LHCN-M2 (cell line): ENCODE results near the gene F5. TPM values are rescaled to one million over a fixed set of nuclear protein-coding genes. Genes with fewer than 3 reads are reported as not detected.

Source experiments
- DNase-seq: peaks from one replicate; pipeline ENCODE4 v3.0.0-alpha.2; 2012; ENCODE audit warnings: low read depth
- polyA plus RNA-seq: library from polyadenylated mRNA; unstranded; fragments of >200 nt; gene quantifications from one replicate; pipeline ENCODE4 v1.2.1, GENCODE V29; 2012; ENCODE audit warnings: missing spikeins
- total RNA-seq: library from RNA; depleted of rRNA; stranded (reverse); fragments of >200 nt; gene quantifications from 2 replicates; pipeline ENCODE4 v1.2.3, GENCODE V29; 2014; rRNA removed

F5 gene
- total RNA-seq, result not detected in 2 replicates
- polyA plus RNA-seq, result not detected

DNA sequence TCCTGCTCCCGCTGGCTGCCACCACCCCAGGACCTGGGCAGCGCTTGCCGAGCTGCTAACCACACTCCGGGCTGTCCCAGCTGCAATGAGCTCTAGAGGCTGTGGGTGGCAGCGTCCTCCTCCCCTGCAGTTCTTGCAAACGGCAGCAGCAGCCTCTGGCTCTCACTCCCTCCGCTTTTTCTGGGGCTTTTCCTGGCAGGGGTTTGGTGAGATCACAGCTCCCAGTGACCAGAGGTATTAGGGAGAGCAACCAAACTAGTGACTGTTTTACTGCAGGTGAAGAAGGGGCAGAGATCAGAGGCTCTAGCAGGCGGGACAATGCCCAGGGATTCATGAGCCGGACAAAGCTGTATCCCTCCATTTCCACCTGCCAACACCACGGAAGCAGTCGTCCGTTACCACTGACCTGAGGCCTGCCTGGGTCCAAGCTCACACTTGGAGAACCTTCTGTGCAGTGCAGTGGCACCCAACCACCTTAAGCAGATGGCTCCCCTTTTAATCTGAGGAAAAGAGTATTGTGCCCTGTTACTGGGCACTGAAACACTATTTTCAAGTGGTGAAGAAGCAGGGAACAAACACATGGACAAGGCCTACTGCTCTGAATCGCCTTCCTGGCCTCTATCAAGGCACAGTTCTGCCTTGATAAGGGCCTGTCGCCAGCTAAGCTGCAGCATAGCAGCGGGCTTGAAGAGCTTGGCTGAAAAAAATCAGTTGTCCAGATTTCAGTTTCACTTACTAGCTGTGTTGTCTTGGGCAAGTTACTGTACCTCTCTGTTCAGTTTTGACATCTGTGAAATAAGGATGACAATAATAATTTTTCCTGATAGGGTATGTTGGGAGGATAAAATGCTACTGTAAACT lies at the start of gene F5:
TSS of gene F5 (minus strand) at position 87 of the 861 bp plus-strand sequence. CDS start 95 bp downstream, outside the sequence.
- DNase-seq, result peak; percentile 53

DNA sequence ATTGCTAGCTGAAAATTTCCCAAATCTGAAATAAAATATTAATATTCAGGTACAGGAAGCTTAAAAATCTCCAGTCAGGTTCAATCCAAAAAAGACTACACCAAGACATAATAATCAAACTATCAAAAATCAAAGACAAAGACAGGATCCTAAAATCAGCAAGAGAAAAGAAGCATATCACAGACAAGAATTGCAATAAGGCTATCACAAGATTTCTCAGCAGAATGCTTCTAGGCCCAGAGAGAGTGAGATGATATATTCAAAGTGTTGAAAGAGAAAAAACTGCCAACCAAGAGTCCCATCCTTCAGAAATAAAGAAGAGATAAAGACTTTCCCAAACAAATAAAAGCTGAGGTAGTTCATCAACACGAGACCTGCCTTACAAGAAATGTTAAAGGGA lies 48.6 kb upstream of the F5 start:
- DNase-seq, result no peak

DNA sequence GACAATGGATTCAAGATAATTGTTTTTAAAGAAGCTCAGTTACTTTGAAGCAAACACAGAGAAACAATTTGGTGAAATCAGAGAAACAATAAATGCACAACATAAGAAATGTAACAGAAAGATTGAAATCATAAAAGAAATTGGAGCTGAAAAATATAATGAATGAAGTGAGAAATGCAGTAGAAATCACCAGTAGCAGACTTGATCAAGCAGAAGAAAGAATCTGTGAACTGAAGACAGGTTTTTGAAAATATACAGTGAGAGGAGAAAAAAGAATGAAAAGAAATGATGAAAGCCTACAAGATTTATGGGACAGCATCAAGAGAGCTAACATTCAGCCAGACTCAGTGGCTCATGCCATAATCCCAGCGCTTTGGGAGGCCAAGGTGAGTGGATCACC lies 47.9 kb upstream of the F5 start:
- no peak for DNase-seq

DNA sequence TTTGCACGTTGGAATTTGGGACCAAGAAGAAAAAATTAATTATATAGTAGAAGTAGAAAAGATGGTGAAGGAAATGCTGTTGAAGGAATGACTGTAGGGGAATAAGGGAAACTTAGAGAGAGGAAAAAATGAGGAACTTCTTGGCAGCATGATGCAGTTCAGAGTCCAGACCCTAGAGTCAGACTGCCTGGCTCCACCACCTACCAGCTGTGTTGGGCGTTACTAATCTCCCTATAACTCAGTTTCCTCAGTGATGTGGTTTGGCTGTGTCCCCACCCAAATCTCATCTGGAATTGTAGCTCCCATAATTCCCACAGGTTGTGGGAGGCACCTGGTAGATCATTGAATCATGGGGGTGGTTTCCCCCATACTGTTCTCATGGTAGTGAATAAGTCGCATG lies 45.0 kb upstream of the F5 start:
- no peak for DNase-seq

DNA sequence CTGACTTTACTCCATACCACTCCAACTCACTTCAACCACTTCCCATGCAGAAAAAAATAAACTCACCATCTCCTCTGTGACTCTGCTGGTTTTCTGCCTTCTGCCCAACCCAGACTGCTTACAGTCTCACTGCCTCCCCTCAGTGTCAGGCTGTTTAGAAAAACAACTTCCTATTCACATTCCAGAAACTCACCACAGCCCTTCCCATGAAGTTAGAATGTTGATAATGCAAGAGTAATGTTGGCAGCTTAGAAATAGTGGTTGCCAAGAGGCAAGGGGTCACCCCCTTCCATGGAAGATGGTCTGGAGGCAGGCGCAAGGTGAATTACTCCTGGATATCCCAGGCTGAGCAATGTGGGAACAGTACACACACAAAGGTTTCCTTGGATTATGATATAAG lies 43.7 kb upstream of the F5 start, which contains the start of gene SELP:
TSS of gene SELP (minus strand) at position 119 of the 400 bp plus-strand sequence. CDS start at position 69, 50 bp downstream.
- DNase-seq, result no peak

DNA sequence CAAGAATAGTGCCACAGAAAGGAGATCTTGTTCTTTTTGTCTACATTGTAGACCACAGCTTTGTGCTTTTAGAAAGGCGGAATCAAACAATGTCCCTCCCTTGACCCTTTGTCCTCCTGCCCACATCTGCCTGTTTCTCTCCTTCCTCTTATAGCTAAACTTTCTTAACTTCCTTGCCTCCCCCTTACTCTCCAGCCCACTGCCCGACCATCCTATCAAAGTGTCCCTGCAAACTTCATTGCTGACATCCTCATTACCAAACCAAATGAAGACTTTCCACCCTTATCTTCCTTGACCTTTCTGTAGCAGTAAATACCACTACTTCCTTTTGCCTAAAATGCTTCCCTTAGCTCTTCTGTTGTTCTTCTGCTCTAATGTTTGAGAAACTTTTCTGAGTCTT lies 38.6 kb upstream of the F5 start:
- DNase-seq, result no peak

DNA sequence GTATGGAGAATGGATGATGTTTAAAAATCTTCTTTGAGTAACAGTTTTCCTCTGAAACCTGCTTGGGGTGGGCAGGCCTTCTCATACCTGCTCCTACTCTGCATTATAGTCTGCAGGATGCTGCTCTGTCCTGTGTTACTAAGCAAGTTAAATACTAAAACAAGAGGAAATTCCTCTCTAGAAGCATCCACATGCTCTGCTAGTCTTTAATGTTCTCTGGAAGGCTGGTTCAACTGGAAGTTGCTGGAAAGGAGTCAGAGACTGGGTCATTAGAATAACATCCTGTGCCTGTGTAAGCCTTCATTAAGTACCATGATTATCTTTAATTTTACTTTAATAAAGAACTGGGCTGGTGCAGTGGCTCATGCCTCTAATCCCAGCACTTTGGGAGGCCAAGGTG lies 37.8 kb upstream of the F5 start:
- no peak for DNase-seq

DNA sequence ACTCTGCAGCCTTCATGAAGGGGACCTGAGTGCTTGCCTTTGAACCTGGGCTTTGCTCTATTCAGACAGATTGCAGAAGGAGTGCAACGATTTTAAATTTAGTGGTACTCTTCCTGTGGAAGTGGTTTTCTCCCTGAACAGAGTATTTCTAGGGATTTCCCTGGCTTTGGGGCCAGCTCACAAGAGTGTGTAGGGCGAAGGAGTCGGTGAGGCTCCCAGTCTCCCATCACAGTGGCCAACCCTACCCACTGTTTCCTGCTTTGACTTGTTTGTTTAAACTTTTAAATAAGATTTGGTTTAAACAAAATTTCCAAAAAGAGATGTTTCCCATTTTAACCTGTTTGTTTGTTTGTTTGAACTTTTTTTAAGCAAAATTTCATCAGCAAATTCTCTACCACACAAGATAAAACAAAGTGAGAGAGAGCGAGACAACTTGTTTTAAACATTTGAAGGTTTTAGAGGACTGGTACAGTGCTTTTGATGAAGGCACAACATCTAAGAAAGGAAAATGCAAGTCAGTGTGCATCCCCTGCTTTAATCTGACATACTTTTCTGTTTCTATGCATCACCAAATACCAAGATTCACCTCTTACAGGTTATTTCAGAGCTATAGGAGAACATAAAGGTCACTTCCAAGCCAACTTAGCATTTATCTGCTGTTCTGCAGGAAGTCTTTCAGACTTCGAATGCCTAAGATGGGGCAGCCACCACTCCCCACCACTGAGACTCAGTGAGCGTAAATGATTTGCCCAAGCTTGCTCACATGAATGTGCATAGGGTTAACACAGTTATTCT lies 37.0 kb upstream of the F5 start:
- DNase-seq, result no peak

DNA sequence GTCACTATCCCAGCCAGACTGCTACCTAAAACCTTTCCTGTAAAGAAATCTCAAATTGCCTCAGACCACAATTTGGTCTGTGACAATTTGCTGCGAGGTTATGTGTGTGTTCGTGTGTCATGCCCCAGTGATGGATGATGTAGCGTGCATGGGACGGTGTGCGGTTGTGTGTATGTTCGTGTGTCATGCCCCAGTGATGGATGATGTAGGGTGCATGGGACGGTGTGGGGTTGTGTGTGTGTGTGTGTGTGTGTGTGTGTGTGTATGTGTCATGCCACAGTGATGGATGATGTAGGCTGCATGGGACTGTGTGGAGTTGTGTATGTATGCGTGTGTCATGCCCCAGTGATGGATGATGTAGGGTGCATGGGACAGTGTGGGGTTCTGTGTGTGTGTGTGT lies 34.3 kb upstream of the F5 start:
- no peak for DNase-seq

DNA sequence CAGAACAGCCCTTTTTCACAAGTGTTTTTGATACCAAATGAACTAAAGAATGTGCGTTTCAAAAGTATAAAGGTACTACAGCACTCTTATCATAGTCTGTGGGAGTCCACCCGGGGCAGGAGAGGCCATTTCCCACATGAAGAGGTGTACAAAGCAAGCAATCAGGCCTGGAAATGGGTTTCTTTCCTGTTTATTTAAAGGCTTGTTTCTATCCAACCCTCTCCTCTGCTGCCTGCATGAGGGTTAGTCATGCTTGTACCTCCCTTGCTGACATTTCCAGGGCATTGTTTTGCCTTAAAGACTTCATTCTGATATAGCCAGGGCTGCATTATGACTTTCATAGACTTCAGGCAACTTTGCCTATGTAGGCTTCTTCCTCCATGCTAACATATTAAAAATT lies 32.1 kb upstream of the F5 start:
- no peak for DNase-seq

DNA sequence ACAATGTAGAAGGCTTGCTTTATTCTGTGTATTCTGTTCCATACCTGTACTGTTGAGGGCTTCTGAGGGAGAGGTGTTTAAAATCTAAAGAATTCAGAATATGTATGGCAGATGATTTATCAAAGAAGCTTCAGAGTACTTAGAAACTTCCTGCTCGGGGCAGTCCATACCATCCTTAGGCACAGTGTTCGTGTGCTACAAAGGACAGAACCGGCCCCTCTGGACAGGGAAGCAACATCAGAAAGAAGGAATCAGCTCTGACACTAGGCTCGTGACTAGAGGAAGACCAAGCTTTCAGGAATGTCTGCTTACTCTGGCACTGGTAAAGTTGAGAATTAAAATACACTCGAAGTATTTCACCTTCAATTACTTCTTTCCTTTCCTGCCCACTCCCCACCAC lies 29.5 kb upstream of the F5 start:
- DNase-seq, result no peak

DNA sequence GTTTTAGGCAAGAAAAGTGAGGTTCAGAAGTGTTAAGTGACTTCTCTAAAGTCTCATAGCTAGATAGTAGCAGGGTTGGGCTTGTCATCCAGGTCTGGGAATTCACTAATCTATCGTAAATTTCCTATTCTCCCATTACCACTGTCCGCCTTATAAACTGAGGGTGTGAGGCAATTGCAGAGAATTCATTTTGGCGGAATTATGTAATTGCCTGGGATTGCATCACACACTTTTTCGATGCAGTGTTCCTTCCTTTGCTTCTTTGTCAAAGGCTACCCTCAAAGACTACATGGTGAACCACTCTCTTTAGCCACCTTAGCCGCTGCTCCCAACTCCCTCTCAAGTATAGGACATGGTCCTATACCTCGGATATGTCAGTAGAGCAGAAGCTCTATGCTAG lies 24.6 kb upstream of the F5 start:
- DNase-seq, result no peak

DNA sequence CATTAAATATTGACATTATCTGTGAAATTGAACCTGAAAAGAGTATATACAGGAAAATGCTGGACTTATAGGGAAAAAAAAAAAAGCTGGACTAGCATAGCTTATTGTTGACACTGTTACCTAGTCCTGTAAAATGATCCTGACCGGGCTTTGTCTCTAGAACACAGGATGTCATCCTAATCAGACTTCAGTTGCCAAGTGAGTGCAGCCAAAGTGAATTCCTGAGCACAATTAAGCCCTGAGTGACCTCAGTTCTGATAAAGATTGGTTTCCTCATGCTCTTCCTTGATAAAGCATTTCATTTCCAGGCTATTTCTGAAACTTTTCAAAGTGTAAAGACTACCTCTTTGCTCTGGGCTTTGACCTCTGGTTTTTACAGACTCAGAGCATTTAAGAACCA lies 23.8 kb upstream of the F5 start:
- no peak for DNase-seq

DNA sequence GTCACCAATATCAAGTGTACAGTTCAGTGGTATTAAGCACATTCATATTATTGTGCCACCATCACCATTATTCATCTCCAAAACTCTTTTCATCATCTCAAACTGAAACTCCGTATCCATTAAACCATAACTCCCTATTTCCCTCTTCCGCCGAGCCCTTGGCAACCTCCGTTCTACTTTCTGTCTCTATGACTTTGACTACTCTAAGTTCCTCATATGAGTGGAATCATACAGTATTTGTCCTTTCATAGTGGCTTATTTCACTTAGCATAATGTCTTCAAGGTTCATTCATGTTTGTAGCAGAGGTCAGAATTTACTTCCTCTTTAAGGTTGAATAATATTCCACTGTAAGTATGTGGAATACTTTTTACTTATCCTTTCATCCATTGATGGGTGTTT lies 21.9 kb upstream of the F5 start:
- DNase-seq, result no peak

DNA sequence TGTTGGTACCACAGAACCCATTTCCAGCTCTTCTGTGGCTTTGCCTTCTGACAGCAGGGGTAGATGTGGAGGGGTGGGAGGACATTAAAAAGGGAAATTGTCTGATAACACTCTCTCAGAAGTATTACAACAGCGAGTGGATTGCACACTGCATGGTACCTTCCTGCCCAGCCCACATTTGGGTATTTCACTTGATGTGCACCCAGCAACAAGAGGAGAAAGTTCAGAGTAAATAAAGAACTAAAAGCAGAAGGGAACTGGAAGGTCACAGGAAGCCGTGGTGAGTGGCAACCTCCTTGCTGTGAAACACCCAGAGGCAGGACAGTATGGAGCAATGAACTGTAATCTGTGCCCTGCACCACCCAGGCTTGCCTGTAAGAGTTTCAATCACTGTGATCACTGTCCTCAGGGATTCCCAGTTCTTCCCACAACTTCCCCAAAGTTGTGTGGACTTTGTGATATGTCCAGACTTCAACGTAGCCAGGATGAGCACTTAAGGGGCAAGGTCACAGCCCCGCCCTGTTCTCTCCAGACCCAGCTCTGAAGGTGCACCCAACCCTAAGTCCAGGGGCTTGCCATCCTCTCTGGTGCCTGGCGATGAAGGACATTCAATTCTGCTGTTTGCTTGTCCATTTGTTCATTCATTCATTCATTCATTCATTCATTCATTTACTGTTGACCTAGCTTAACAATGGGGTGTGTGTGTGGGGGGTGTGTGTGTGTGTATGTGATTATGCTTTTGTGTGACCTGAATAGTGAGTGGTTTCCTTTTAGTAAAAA lies 18.7 kb upstream of the F5 start:
- no peak for DNase-seq

DNA sequence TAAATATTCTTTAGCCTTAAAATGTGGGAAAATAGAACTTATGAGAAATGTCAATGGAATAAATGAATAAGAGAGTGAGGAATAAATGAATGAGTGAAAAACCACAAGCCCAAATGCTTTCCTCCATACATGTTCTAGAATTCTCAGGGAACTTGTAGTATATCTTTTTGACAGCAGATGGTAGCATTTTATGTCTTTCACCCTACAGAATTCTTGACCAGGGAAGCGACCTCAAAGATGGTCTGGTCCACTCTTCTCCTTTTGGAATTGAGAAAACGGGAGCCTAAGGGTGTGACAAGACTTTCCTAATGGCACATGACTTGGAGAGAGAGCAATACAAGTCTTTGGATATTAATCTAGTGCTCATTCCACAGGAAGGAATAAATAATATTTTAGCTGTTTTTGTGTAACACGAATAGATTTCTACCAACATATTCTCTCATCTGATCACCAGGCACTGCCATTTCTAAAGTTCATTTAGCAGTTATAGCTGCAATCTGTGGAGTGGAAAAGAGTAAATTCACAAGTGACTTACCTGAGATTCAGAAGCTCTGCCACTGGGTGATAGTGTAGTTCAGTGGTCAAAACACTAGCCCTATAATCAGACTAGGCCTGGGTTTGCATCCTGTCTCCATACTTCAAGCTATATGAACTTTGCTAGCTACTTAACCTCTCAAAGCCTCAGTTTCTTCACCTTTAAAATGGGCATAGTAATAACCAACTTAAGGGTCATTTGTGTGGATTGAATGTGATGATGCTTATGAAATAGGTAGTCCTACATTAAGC lies 15.0 kb upstream of the F5 start:
- DNase-seq, result peak; percentile 12

DNA sequence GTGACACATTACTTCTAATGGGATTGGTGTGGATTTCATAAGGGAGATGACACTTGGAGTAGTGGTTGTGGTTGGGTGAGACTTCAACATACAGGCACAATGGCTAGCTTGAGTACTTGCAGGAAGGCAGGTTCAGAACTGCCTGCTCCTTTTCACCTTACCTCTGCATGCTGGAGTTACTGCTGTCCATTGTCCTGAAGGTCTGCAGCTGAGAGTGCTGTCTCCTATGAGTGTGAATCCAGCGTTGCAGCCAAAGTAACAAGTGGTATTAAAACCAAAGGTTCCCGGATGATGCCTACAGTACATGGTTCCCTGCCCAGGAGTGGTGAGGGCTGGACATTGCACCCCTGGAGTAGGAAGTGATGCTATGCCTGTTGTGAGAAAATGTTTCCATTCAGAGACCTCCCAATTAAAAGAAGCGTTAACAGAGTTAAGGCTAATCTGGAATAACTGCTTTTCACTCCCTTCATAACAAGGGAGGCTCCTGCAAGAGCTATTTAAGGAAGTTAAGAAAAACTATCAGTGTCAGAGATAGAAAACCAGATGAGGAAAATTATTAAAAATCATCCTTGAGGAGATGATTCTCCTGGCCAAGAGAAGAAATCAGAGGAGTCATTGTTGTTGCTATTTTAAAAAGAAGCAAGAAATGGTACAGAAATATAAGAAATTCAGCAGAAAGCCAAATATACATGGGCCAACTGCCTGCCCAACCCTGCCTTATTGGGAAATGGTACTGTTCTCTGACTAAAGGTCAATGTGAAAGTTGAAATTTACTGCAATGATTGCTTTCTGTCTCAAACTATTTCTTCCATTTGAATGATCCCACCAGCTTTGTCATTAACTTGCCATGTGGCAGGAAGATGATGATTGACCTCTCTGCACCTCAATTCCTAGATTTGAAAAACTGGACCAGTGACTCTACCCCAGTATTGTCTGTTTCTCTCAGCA lies 9.8 kb upstream of the F5 start:
- DNase-seq, result peak; percentile 16

DNA sequence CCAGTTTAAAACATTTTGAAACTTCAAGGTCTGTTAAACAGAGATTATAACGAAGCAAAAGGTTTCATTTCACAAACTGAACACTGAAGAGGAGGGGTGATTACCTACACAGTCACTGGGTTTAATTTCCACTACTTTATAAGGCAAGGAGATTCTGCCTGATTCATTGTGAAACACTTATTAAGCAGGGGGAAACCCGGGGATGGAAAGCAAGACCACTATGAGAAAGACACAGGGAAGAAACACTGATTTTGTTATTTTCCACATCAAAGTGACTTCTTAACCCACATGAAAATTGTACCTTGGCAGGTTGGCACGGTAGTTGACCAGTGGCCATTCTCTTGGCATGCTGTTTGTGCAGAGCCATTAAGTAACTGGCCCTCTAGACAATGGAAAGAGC lies 8.1 kb upstream of the F5 start:
- no peak for DNase-seq

DNA sequence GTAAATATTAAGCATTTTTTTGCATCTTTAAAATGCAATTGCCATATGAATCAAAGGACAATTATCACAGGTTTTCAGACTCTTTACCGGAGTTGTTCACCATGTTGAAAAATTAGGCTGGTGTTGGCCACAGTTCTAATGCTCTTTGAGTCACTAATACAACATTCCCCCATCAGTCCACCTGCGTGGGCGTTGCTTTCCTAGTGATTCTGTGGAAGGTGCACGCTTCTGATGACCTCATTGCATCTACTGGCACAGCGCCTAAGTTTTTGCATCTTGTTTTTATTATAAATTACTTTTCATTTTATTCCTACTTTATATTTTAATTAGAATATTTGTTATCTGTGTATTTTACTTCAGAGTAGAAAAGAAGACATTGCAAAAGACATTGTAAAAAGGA lies 4.7 kb upstream of the F5 start:
- DNase-seq, result no peak
